Endothelial cell of umbilical vein (primary cell): ENCODE measurements around the gene CEP85L. TPM values are rescaled to one million over a fixed set of nuclear protein-coding genes. Genes with fewer than 3 reads are reported as not detected.

Experiments
- BruUV-seq: library from RNA; stranded (reverse); fragments of 400-500 nt; replicated peaks from 2 replicates; lab custom pipeline; 2021; lab: Mats Ljungman, UMichigan
- CTCF ChIA-PET: fragments of 300-600, 350-600 bp; sonication (Branson Sonifier 250); formaldehyde crosslinking; loops from one replicate; lab custom pipeline; 2021; ENCODE audit warnings: antibody characterized with exemption, inconsistent platforms; lab: Charles Lee
- POLR2A ChIA-PET: fragments of 300-600, 350-600 bp; sonication (Branson Sonifier 250); formaldehyde crosslinking; loops from one replicate; lab custom pipeline; 2021; ENCODE audit warnings: antibody characterized with exemption, inconsistent platforms; lab: Charles Lee
- DNase-seq: peaks from one replicate; pipeline ENCODE4 v3.0.0-alpha.2; 2011; ENCODE audit warnings: low read depth, low spot score
- FAIRE-seq: peaks from 2 replicates; lab custom pipeline; 2011; peaks lifted over from hg19 to GRCh38; lab: Jason Lieb, UNC
- H2AFZ ChIP-seq: 2 replicates; pipeline ENCODE4 v1.6.0; 2012; ENCODE audit warnings: low read depth, low read length, control low read depth, inconsistent platforms
- H3K27ac ChIP-seq: 2 replicates; pipeline ENCODE4 v1.5.1; 2011; ENCODE audit warnings: low read depth, mild to moderate bottlenecking, control low read depth, low read length, moderate library complexity; ENCODE audit not compliant: insufficient read depth
- H3K27me3 ChIP-seq, 2 experiments: 2 replicates each; pipeline versions ENCODE4 v1.6.0 to v1.6.1; 2011; ENCODE audit warnings: low read length in 2 of 2, mixed read lengths in 1 of 2; ENCODE audit not compliant: control insufficient read depth in 2 of 2, insufficient read depth in 2 of 2
- H3K36me3 ChIP-seq, 2 experiments: 2 replicates in 1 of 2; 3 replicates in 1 of 2; pipeline ENCODE4 v1.5.1; 2011; ENCODE audit warnings: low read length in 2 of 2, mild to moderate bottlenecking in 1 of 2, moderate library complexity in 1 of 2; ENCODE audit not compliant: control insufficient read depth in 2 of 2, insufficient read depth in 2 of 2; ENCODE audit errors: extremely low read depth in 1 of 2
- H3K4me1 ChIP-seq: 3 replicates; pipeline ENCODE4 v1.5.1; 2011; ENCODE audit warnings: mild to moderate bottlenecking, low read length; ENCODE audit not compliant: control insufficient read depth, insufficient read depth; ENCODE audit errors: extremely low read depth
- H3K4me2 ChIP-seq: 2 replicates; pipeline ENCODE4 v1.6.1; 2011; ENCODE audit warnings: low read length, control low read depth, mixed read lengths; ENCODE audit not compliant: insufficient read depth
- H3K4me3 ChIP-seq, 3 experiments: fragments of 200-600 bp in 1 of 3; sonication (generic), shearing (Covaris generic) in 1 of 3; replicated peaks in 1 of 3; 2 replicates each; pipeline ENCODE4 v1.5.1; 2011 to 2016; ENCODE audit warnings: control low read depth in 3 of 3, low read length in 3 of 3, mild to moderate bottlenecking in 2 of 3, inconsistent platforms in 1 of 3, low read depth in 1 of 3, moderate library complexity in 1 of 3; ENCODE audit not compliant: insufficient read depth in 1 of 3
- H3K79me2 ChIP-seq: 2 replicates; pipeline ENCODE4 v1.6.0; 2012; ENCODE audit warnings: low read length, inconsistent platforms; ENCODE audit not compliant: control insufficient read depth, insufficient read depth
- H3K9ac ChIP-seq: replicated peaks from 2 replicates; pipeline ENCODE3; 2011; ENCODE audit warnings: low read length, control low read depth; ENCODE audit not compliant: insufficient read depth; ENCODE audit errors: extremely low read depth
- H3K9me1 ChIP-seq: replicated peaks from 3 replicates; pipeline ENCODE4 v1.6.0; 2011; ENCODE audit warnings: mild to moderate bottlenecking, low read length; ENCODE audit not compliant: control insufficient read depth, insufficient read depth; ENCODE audit errors: extremely low read depth
- H3K9me3 ChIP-seq: replicated peaks from 2 replicates; pipeline ENCODE4 v1.5.1; 2012; ENCODE audit warnings: low read length, inconsistent platforms; ENCODE audit not compliant: control insufficient read depth, insufficient read depth
- H4K20me1 ChIP-seq: replicated peaks from 2 replicates; pipeline ENCODE3; 2011; ENCODE audit warnings: mild to moderate bottlenecking, low read length; ENCODE audit not compliant: control insufficient read depth, insufficient read depth; ENCODE audit errors: extremely low read depth
- CTCF ChIP-seq, 2 donors: IDR thresholded peaks; 1 replicate in 1 of 2; 2 replicates in 1 of 2; pipeline ENCODE4 v1.5.1; 2011; ENCODE audit warnings: low read length in 2 of 2, mild to moderate bottlenecking in 2 of 2, moderate library complexity in 2 of 2, control low read depth in 1 of 2, inconsistent platforms in 1 of 2, low read depth in 1 of 2; ENCODE audit not compliant: insufficient read depth in 1 of 2; ENCODE audit errors: extremely low read depth in 1 of 2
- EZH2 ChIP-seq: IDR thresholded peaks from 2 replicates; pipeline ENCODE4 v1.6.1; 2012; ENCODE audit warnings: borderline replicate concordance, low read depth, mild to moderate bottlenecking, moderate library complexity, low read length, inconsistent platforms; ENCODE audit not compliant: severe bottlenecking
- FOS ChIP-seq: IDR thresholded peaks from 2 replicates; pipeline ENCODE4 v1.6.1; 2011; ENCODE audit warnings: mild to moderate bottlenecking, low read length, moderate library complexity, borderline replicate concordance; ENCODE audit not compliant: insufficient read depth
- GATA2 ChIP-seq: IDR thresholded peaks from 2 replicates; pipeline ENCODE4 v1.7.0; 2011; ENCODE audit warnings: low read depth, mild to moderate bottlenecking, moderate library complexity, mixed read lengths, low read length; ENCODE audit not compliant: insufficient read length, insufficient read depth
- JUN ChIP-seq: IDR thresholded peaks from 2 replicates; pipeline ENCODE4 v1.6.1; 2011; ENCODE audit warnings: borderline replicate concordance, low read depth; ENCODE audit not compliant: insufficient read length, insufficient read depth
- MYC ChIP-seq: IDR thresholded peaks from one replicate; pipeline ENCODE4 v1.6.1; 2011; ENCODE audit warnings: mild to moderate bottlenecking, low read depth, low read length
- POLR2A ChIP-seq: IDR thresholded peaks from 2 replicates; pipeline ENCODE4 v1.6.1; 2012; ENCODE audit warnings: low read depth, mild to moderate bottlenecking, control low read depth, low read length
- POLR2AphosphoS5 ChIP-seq: IDR thresholded peaks from 2 replicates; pipeline ENCODE4 v1.6.1; 2012; ENCODE audit warnings: low read depth, mild to moderate bottlenecking, control low read depth, low read length, moderate library complexity; ENCODE audit not compliant: insufficient read depth
- dilution Hi-C: fragments of 300-500 bp; cut with MboI; formaldehyde crosslinking; loops from one replicate; pipeline ENCODE4 v1.15.0; 2019; ENCODE audit warnings: low sequenced_read_pairs; ENCODE audit not compliant: extremely low pct_ligation_motif_present
- intact Hi-C: fragments of 100-400 bp; cut with micrococcal nuclease; formaldehyde crosslinking; loops from one replicate; pipeline ENCODE4 v1.10.0; 2022
- polyA plus RNA-seq, 4 experiments: library from polyadenylated mRNA; depleted of rRNA in 3 of 4; stranded (reverse) in 3 of 4; unstranded in 1 of 4; fragments of >200 nt; gene quantifications; 2 replicates each; pipeline versions ENCODE4 v1.2.1 to v1.2.3, GENCODE V29; 2011 to 2012; ENCODE audit warnings: missing spikeins in 1 of 4
- total RNA-seq: library from RNA; stranded (reverse); gene quantifications from 2 replicates; pipeline ENCODE4 v1.2.3, GENCODE V29; 2021
- TF ChIP-seq, protein P1 (sequence below): IDR thresholded peaks from 2 replicates; pipeline ENCODE4 v1.6.1; 2011; ENCODE audit not compliant: insufficient read depth, insufficient read length

Gene CEP85L
- total and polyA plus RNA-seq, 2 donors (not counting 3 experiments of a cell fraction or from before 2014, with no cell fraction given), result 1.8 to 9.2 TPM

GRCh38 chr6:118656847-118657451 lies 5.6 kb upstream of the CEP85L start:
- intact Hi-C loops, result no loop called here
- POLR2A ChIA-PET, result no interaction called here
- dilution Hi-C loops, result no loop called here
- no peaks in the 10 kb centered on the region for H3K79me2 ChIP-seq
- no peak overlapping the region for H2AFZ ChIP-seq
- H3K9me3 ChIP-seq, result no peaks in the 10 kb centered on the region
- no peaks in the 10 kb centered on the region for H4K20me1 ChIP-seq
- H3K27me3 ChIP-seq, result no peaks in the 10 kb centered on the region
- no peak overlapping the region for H3K9ac ChIP-seq
- no peaks in the 10 kb centered on the region for H3K36me3 ChIP-seq
- DNase-seq (no peak), FAIRE-seq (no peak)
- H3K9me1 ChIP-seq, result no peaks in the 10 kb centered on the region
- peaks cover 3% of the 10 kb centered on the region for H3K4me1 ChIP-seq
- no peak for TF ChIP-seq CTCF (IDR thresholded peaks at IDR 0.05; ENCODE audit: extremely low read depth in 1 of 2, insufficient read depth in 1 of 2, low read depth in 1 of 2, low read length in 2 of 2)
- no peak for TF ChIP-seq FOS
- no peak for TF ChIP-seq MYC
- no peak for TF ChIP-seq EZH2
- TF ChIP-seq, protein P1, sequence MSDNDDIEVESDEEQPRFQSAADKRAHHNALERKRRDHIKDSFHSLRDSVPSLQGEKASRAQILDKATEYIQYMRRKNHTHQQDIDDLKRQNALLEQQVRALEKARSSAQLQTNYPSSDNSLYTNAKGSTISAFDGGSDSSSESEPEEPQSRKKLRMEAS, result no peak
- no peak for TF ChIP-seq POLR2AphosphoS5
- no peak for TF ChIP-seq POLR2A
- TF ChIP-seq GATA2, result no peak
- TF ChIP-seq JUN, result no peak
- H3K4me2 ChIP-seq, result no peak overlapping the region
- CTCF ChIA-PET, result interaction anchor here (1.3 kb wide), 1 partner anchor 50 kb away, joined by 4 read pairs; no protein-coding TSS in a partner anchor
- BruUV-seq, result no TSS peak
- H3K4me3 ChIP-seq, result no peak overlapping the region
- H3K27ac ChIP-seq, result no peak overlapping the region
